HG02973 (cell line): Measurements from ENCODE around the gene TNFRSF1A.
"Not testable (repeated sequence)": the region's sequence is repeated elsewhere in the genome, so short reads cannot be mapped to it uniquely, and the experiment has no call there.

Source experiments
- ATAC-seq: cut with Tn5 transposase; IDR thresholded peaks from one replicate; pipeline ENCODE4 v1.9.1; 2021; ENCODE audit warnings: moderate library complexity; ENCODE audit not compliant: unreplicated experiment

Gene TNFRSF1A

GRCh38 chr12:6358881-6359280, 17.0 kb upstream of the TNFRSF1A start:
- no peak for ATAC-seq

- no peak for ATAC-seq
These were observed 14.5 kb upstream of the TNFRSF1A start for GRCh38 chr12:6356374-6356820.

GRCh38 chr12:6355491-6356373, 13.9 kb upstream of the TNFRSF1A start:
- ATAC-seq = no peak

DNA sequence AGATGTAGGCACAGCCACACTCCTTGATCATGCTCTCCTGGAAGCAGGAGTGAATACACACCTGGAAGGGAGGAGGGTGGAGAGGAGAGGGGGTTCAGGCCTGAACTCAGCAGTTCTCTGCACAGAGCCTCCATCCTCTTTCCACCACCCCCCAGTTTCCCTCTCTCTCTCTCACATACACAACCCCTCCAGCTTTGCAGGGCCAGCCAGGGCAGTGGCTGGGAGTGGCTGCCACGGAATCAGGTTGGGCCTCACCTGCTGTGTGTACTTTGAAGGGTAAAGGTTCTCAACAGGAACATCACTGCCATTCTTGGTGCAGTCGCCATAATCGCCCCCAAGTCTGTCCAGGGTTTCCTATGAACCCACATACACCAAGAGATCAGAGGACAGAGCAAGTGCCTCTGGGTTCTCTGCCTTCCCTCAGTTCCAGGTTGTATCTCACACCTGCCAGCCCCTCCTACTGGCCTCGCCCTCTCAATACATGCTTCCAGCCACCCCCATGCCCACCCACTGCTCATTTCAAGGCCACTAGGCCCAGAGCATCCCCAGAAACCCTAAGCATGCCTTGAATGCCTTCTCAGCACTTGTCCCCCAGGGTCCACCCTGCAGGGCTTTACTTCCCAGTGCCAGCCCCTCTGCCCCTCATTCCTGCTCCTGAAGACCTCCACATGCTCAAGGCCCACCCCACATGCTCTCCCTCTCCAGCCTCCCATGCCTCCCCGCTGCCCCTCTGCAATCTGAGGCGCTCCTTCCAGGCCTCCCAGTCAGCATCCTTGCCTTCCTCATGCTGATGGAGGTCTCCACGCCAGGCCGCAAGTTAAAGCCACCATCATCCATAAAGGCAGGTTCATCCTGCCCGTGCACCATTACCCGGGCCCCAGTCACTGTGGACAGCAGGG, 12.9 kb upstream of the TNFRSF1A start:
- no peak for ATAC-seq

GRCh38 chr12:6352193-6353173, 10.6 kb upstream of the TNFRSF1A start:
- no peak for ATAC-seq

DNA sequence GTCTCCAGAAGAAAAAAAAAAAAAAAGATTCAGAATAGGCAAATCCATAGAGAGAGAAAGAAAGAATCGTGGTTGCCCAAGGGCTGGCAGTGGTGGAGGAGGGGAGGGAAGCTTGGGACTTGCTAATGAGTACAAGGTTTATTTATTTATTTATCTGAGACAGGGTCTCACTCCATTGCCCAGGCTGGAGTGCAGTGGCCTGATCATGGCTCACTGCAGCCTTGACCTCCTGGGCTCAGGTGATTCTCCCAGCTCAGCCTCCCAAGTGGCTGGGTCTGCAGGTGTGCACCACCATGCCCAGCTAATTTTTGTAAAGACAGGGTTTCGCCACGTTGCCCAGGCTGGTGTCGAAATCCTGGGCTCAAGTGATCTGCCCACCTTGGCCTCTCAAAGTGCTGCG, 9.7 kb upstream of the TNFRSF1A start:
- no peak for ATAC-seq

- ATAC-seq = no peak
These were observed 5.8 kb upstream of the TNFRSF1A start for GRCh38 chr12:6347367-6348338.

DNA sequence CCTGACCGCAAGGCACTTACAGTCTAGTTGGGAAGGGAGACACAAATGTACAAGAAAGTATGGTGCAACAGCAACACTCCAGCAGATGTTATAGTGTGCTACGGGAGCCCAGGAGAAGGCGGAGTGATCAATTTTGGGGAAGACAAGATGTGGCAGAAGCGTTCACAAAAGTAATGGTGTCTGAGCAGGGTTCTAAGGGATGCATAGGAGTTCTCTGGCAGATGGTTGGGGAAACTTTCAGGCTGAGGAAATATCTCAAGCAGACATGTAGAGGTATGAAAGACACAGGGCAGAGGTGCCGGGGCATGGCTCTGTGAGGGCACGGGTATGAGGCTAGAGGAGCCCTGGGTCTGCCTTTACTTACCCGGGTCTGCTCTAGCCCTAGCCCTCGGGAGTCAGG, 5.1 kb upstream of the TNFRSF1A start:
- ATAC-seq = no peak

DNA sequence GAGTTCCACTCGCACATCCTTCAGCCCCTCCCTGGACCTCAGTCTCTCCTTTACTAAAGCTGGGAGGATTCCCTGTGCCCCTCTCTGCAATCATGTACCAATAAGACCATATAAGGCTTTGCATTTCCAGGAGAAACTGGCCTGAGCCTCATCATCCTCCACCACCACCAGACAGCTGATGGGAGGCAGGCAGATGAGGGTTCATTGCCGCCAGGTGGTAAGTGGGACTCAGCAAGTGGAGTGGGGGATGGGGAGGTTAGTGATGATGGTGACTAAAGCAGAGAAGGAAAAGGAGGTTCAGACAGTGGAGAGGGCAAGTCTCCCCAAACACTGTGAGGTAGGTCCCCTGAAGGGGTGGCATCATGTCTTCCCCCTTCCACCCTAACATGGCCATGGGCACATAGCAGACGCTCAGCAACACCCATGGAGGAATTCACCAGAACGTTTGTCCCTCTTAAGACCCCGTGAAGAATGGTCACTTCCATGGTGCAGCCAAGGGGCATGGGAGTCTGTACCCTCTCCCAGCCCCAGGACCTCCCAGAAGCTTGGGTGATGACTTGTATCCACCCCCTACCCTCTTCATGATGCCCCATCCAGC, 4.5 kb upstream of the TNFRSF1A start:
- no peak for ATAC-seq

GRCh38 chr12:6345319-6346091, 3.6 kb upstream of the TNFRSF1A start:
- ATAC-seq = no peak

GRCh38 chr12:6344101-6344660, 2.3 kb upstream of the TNFRSF1A start:
- not testable (repeated sequence) for ATAC-seq

DNA sequence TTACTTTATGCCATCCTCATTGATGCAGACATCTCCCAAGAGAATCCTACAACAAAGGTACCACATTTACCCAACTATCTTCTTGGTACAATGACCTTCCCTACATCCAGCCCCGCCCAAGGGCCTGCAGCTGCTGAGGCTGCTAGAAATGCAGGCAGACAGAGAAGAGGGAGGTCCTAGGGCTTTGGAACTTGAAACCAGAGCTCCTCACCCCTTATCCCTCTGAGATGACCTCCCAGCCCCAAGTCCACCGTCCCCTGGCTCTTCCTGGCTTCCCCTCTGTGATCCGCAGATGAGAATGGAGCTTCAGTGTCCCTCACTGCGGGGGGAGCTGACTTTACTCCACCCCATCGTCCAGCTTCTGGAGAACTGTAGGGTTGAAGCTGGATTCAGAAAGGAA, 1.6 kb upstream of the TNFRSF1A start:
- no peak for ATAC-seq

DNA sequence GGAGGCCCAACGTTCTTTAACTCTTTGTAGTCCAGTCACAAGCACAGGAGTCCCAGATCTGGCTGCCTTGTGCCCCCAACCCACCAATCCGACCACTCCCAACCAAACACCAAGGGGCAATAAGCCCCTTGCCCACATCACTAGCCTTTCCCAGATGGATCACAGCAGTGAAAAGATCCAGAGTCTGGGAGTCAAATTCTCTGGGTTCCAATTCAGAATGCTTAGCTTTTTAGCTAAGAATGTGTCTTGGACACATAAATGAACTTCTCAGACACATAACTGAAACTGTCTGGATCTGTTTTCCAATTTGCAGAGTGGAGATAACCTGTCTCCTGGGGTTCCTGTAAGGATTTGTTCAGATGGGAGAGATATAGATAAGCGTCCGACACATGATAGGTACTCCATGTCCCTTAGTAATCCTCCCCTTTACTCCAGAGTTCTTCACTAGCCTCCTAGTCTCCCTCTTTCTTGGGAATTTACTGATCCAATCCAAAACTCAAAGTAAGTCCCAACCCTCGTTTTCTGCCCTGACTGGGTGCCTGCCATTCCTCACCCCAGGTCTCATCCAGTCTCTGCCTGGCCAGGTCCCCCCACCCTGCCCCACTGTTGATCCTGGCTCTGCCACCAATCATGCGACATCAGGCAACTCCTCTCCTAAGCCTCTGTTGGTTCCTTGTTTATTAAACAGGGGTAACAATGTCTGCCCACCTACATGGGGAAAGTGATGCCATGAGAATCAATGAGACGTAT, 439 bp upstream of the TNFRSF1A start:
- no peak for ATAC-seq

GRCh38 chr12:6340745-6341416, 995 bp downstream of the TNFRSF1A start:
- ATAC-seq = no peak

DNA sequence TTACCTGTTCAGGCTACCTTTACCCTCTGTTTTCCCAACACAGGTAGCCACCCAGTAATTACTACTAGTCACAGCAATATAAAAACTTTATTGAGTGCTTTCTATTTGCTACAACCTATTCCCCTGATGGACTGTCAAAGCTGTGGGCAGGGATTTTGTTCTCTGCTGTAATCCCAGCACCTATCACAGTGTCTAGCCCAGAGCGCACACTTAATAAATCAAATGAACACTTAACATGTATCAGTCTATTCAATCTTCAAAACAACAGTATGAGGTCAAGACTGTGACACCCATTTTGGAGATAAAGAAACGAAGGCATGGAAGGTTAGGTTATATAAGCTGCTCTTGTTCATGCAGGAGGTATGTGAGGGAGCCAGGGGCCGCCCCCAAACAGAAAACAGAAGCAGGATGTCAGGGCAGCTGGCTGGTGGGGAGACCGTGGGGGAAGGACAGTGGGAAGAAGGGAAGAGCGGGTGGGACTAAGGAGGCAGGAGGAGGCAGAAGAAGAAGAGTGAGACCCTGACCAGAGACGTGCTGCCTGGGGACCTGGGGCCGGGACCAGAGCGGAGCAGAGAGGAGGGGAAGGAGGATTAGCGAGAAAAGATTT, 1.7 kb downstream of the TNFRSF1A start:
- ATAC-seq = no peak

- no peak for ATAC-seq
These were observed 2.9 kb downstream of the TNFRSF1A start for GRCh38 chr12:6338955-6339354.
